GM23338 (cell line): ENCODE data around the gene OTUB1. TPM values are rescaled to one million over a fixed set of nuclear protein-coding genes. Genes with fewer than 3 reads are reported as not detected.
A peak's percentile ranks its signal among the peaks of the same experiment; 100 is the strongest.

ENCODE experiments used
- ATAC-seq: fragments of 200-7000 bp; cut with Tn5 transposase; 3 replicates; pipeline ENCODE4 v1.9.1; 2020
- DNase-seq: peaks from one replicate; pipeline ENCODE4 v3.0.0-alpha.2; 2015; ENCODE audit warnings: low spot score
- H2AFZ ChIP-seq: fragments of 200-600 bp; sonication (generic); 2 replicates; pipeline ENCODE4 v1.8.0; 2016; ENCODE audit warnings: antibody characterized with exemption, mild to moderate bottlenecking, moderate library complexity
- H3F3A ChIP-seq: fragments of 200-600 bp; sonication (generic); replicated peaks from 2 replicates; pipeline ENCODE4 v1.8.0; 2017; ENCODE audit warnings: antibody characterized with exemption, mixed run types, low read depth
- H3K27ac ChIP-seq: fragments of 200-600 bp; sonication (generic); 2 replicates; pipeline ENCODE4 v1.6.1; 2016; ENCODE audit warnings: low read depth
- H3K27me3 ChIP-seq: fragments of 200-600 bp; sonication (generic); 2 replicates; pipeline ENCODE4 v1.8.0; 2016; ENCODE audit warnings: mild to moderate bottlenecking, mixed run types, moderate library complexity; ENCODE audit not compliant: insufficient read depth
- H3K36me3 ChIP-seq: fragments of 200-600 bp; sonication (generic); 2 replicates; pipeline ENCODE4 v1.8.0; 2016; ENCODE audit warnings: mild to moderate bottlenecking; ENCODE audit not compliant: insufficient read depth
- H3K4me1 ChIP-seq: fragments of 200-600 bp; sonication (generic); 2 replicates; pipeline ENCODE4 v1.8.0; 2016; ENCODE audit warnings: mild to moderate bottlenecking, moderate library complexity; ENCODE audit not compliant: insufficient read depth
- H3K4me2 ChIP-seq: fragments of 200-600 bp; sonication (generic); 2 replicates; pipeline ENCODE4 v1.7.1; 2017; ENCODE audit warnings: mixed run types
- H3K4me3 ChIP-seq: fragments of 200-600 bp; sonication (generic); 2 replicates; pipeline ENCODE4 v1.6.1; 2016; ENCODE audit warnings: mixed run types
- H3K79me2 ChIP-seq: fragments of 200-600 bp; sonication (generic); replicated peaks from 2 replicates; pipeline ENCODE4 v1.8.0; 2017; ENCODE audit warnings: mild to moderate bottlenecking; ENCODE audit not compliant: insufficient read depth
- H3K9me2 ChIP-seq: fragments of 200-600 bp; sonication (generic); 2 replicates; pipeline ENCODE4 v1.8.0; 2017; ENCODE audit not compliant: insufficient read depth
- H4K20me1 ChIP-seq: fragments of 200-600 bp; sonication (generic); replicated peaks from 2 replicates; pipeline ENCODE4 v1.8.0; 2017; ENCODE audit warnings: mild to moderate bottlenecking; ENCODE audit not compliant: insufficient read depth
- H3K27ac Mint-ChIP-seq: 2 replicates; pipeline ENCODE4 v1.8.0; 2020; ENCODE audit warnings: inconsistent platforms, mild to moderate bottlenecking, moderate library complexity, mixed read lengths
- H3K27me3 Mint-ChIP-seq: 3 replicates; pipeline ENCODE4 v1.8.0; 2022; ENCODE audit warnings: low read depth, mild to moderate bottlenecking, moderate library complexity, mixed read lengths, inconsistent platforms; ENCODE audit not compliant: insufficient read depth, poor library complexity
- H3K36me3 Mint-ChIP-seq: 3 replicates; pipeline ENCODE4 v1.8.0; 2021; ENCODE audit warnings: low read depth, mild to moderate bottlenecking, inconsistent platforms, moderate library complexity, mixed read lengths
- H3K4me1 Mint-ChIP-seq: 3 replicates; pipeline ENCODE4 v1.8.0; 2020; ENCODE audit warnings: mild to moderate bottlenecking, inconsistent platforms, mixed read lengths
- H3K4me3 Mint-ChIP-seq: 3 replicates; pipeline ENCODE4 v1.8.0; 2021; ENCODE audit warnings: moderate library complexity, mild to moderate bottlenecking, inconsistent platforms, mixed read lengths
- H3K9me3 Mint-ChIP-seq: 3 replicates; pipeline ENCODE4 v1.8.0; 2020; ENCODE audit warnings: moderate library complexity, mild to moderate bottlenecking, inconsistent platforms, mixed read lengths
- CREB1 ChIP-seq: fragments of 250-450 bp; sonication (Bioruptor Pico); IDR thresholded peaks from 2 replicates; pipeline ENCODE4 v1.5.0; 2020; ENCODE audit warnings: low read depth, mild to moderate bottlenecking, moderate library complexity
- CTCF ChIP-seq, 2 experiments: fragments of 200-600 bp in 1 of 2; sonication (generic) in 1 of 2; conservative IDR thresholded peaks; 2 replicates each; pipeline versions ENCODE4 v1.5.1 to v1.6.1; 2016 to 2017; ENCODE audit warnings: antibody characterized with exemption in 2 of 2, low read depth in 2 of 2, mild to moderate bottlenecking in 2 of 2, moderate library complexity in 1 of 2
- ETS1 ChIP-seq: IDR thresholded peaks from 2 replicates; pipeline ENCODE4 v1.6.1; 2016; ENCODE audit warnings: antibody characterized with exemption
- EZH2phosphoT487 ChIP-seq: fragments of 200-600 bp; sonication (generic); IDR thresholded peaks from one replicate; pipeline ENCODE4 v1.8.1; 2018; ENCODE audit warnings: antibody characterized with exemption; ENCODE audit not compliant: unreplicated experiment
- JUNB ChIP-seq: IDR thresholded peaks from one replicate; pipeline ENCODE4 v1.6.1; 2016; ENCODE audit warnings: antibody characterized with exemption; ENCODE audit not compliant: unreplicated experiment
- NANOG ChIP-seq: IDR thresholded peaks from 2 replicates; pipeline ENCODE4 v1.6.1; 2016; ENCODE audit warnings: antibody characterized with exemption, borderline replicate concordance
- STAT1 ChIP-seq: IDR thresholded peaks from one replicate; pipeline ENCODE4 v1.6.1; 2016; ENCODE audit warnings: antibody characterized with exemption; ENCODE audit not compliant: unreplicated experiment
- ZNF114 ChIP-seq: fragments of 250-450 bp; sonication (Bioruptor Pico); IDR thresholded peaks from 2 replicates; pipeline ENCODE4 v1.5.0; 2020; ENCODE audit warnings: mild to moderate bottlenecking, moderate library complexity
- polyA plus RNA-seq: library from polyadenylated mRNA; unstranded; fragments of >200 nt; fragmentation: Nextera tagmentation; extraction: Ambion mirVana; gene quantifications from 2 replicates; pipeline ENCODE4 v1.2.1, GENCODE V29; 2016
- total RNA-seq: library from RNA; depleted of rRNA; stranded (reverse); fragments of >200 nt; shearing (Covaris generic); gene quantifications from 2 replicates; pipeline ENCODE4 v1.2.3, GENCODE V29; 2014
- TF ChIP-seq, protein P1 (sequence below): IDR thresholded peaks from one replicate; pipeline ENCODE4 v1.6.1; 2018; ENCODE audit warnings: antibody characterized with exemption; ENCODE audit not compliant: unreplicated experiment

The OTUB1 gene
- total and polyA plus RNA-seq, 2 experiments from 2014 or later = 122 to 207 TPM

GRCh38 chr11:64008914-64009633 lies 22.8 kb downstream of the OTUB1 start:
- peaks cover 4% of the 10 kb centered on the region; the same call in 2 of the 3 replicates for H3K9me3 Mint-ChIP-seq
- ATAC-seq (no peak), DNase-seq (no peak)
- no peaks in the 10 kb centered on the region; the same call in 1 of the 2 replicates for H4K20me1 ChIP-seq
- peaks cover 74% of the 10 kb centered on the region for H3K27me3 Mint-ChIP-seq
- H3K27ac Mint-ChIP-seq = no peak overlapping the region
- H3K9me2 ChIP-seq = no peaks in the 10 kb centered on the region
- no peak overlapping the region for H3K4me3 Mint-ChIP-seq
- no peaks in the 10 kb centered on the region for H3K36me3 ChIP-seq
- H3K36me3 Mint-ChIP-seq = no peaks in the 10 kb centered on the region
- H3K79me2 ChIP-seq = no peaks in the 10 kb centered on the region
- peaks cover 22% of the 10 kb centered on the region for H3F3A ChIP-seq
- peaks cover 96% of the 10 kb centered on the region for H3K27me3 ChIP-seq
- H3K4me1 Mint-ChIP-seq = peaks cover 20% of the 10 kb centered on the region
- H2AFZ ChIP-seq = no peak overlapping the region
- no peak overlapping the region for H3K4me2 ChIP-seq
- TF ChIP-seq CTCF (conservative IDR thresholded peaks at IDR 0.05; ENCODE audit: low read depth in 2 of 2) = 0 out of 4 replicates have a peak, but pooled peaks of 1 of the 2 experiments have one; percentile 7
- no peak for TF ChIP-seq CREB1
- no peak overlapping the region for H3K27ac ChIP-seq
- H3K4me1 ChIP-seq = peaks cover 12% of the 10 kb centered on the region
- no peak overlapping the region for H3K4me3 ChIP-seq

GRCh38 chr11:64009710-64010109 lies 23.5 kb downstream of the OTUB1 start:
- Histone ChIP-seq H2AFZ (no peak overlapping the region), H3F3A (0 out of 2 replicates have a peak, but pooled peaks cover 16% of the 10 kb centered on the region), H3K36me3 (no peaks in the 10 kb centered on the region), H3K4me2 (no peak overlapping the region), H3K79me2 (no peaks in the 10 kb centered on the region), H3K4me3 (no peak overlapping the region), H3K4me1 (peaks cover 12% of the 10 kb centered on the region), H4K20me1 (no peaks in the 10 kb centered on the region; the same call in 1 of the 2 replicates), H3K27me3 (peaks cover 96% of the 10 kb centered on the region), H3K27ac (no peak overlapping the region), H3K9me2 (no peaks in the 10 kb centered on the region)
- ATAC-seq (no peak), DNase-seq (no peak)
- H3K9me3 Mint-ChIP-seq = peaks cover 4% of the 10 kb centered on the region; the same call in 2 of the 3 replicates
- peaks cover 18% of the 10 kb centered on the region for H3K4me1 Mint-ChIP-seq
- no peak overlapping the region for H3K27ac Mint-ChIP-seq
- H3K36me3 Mint-ChIP-seq = no peaks in the 10 kb centered on the region
- H3K4me3 Mint-ChIP-seq = no peak overlapping the region
- H3K27me3 Mint-ChIP-seq = peaks cover 72% of the 10 kb centered on the region
- TF ChIP-seq ZNF114 (CRISPR knock-in tag) (no peak), ETS1 (no peak), NANOG (no peak), STAT1 (no peak), CREB1 (no peak), CTCF (conservative IDR thresholded peaks at IDR 0.05; ENCODE audit: low read depth in 2 of 2) (no peak), JUNB (no peak), EZH2phosphoT487 (no peak)
- TF ChIP-seq, protein P1, sequence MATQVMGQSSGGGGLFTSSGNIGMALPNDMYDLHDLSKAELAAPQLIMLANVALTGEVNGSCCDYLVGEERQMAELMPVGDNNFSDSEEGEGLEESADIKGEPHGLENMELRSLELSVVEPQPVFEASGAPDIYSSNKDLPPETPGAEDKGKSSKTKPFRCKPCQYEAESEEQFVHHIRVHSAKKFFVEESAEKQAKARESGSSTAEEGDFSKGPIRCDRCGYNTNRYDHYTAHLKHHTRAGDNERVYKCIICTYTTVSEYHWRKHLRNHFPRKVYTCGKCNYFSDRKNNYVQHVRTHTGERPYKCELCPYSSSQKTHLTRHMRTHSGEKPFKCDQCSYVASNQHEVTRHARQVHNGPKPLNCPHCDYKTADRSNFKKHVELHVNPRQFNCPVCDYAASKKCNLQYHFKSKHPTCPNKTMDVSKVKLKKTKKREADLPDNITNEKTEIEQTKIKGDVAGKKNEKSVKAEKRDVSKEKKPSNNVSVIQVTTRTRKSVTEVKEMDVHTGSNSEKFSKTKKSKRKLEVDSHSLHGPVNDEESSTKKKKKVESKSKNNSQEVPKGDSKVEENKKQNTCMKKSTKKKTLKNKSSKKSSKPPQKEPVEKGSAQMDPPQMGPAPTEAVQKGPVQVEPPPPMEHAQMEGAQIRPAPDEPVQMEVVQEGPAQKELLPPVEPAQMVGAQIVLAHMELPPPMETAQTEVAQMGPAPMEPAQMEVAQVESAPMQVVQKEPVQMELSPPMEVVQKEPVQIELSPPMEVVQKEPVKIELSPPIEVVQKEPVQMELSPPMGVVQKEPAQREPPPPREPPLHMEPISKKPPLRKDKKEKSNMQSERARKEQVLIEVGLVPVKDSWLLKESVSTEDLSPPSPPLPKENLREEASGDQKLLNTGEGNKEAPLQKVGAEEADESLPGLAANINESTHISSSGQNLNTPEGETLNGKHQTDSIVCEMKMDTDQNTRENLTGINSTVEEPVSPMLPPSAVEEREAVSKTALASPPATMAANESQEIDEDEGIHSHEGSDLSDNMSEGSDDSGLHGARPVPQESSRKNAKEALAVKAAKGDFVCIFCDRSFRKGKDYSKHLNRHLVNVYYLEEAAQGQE = no peak
